Neuronal stem cell (in vitro differentiated cells): ENCODE results near the gene SCEL.

ENCODE experiments used
- DNase-seq: peaks from one replicate; pipeline ENCODE4 v3.0.0-alpha.2; 2013; ENCODE audit warnings: low spot score
- H2AFZ ChIP-seq: one replicate; pipeline ENCODE4 v1.6.1; 2013; ENCODE audit warnings: mild to moderate bottlenecking, low read length, inconsistent platforms
- H2AK5ac ChIP-seq: 2 replicates; pipeline ENCODE4 v1.6.1; 2013; ENCODE audit warnings: low read depth, mild to moderate bottlenecking, inconsistent platforms, low read length, moderate library complexity, mixed read lengths
- H2BK120ac ChIP-seq: 2 replicates; pipeline ENCODE4 v1.6.1; 2013; ENCODE audit warnings: low read depth, mild to moderate bottlenecking, inconsistent platforms, low read length, moderate library complexity, mixed read lengths
- H2BK12ac ChIP-seq: one replicate; pipeline ENCODE4 v1.6.1; 2013; ENCODE audit warnings: low read length, inconsistent platforms
- H2BK15ac ChIP-seq: 2 replicates; pipeline ENCODE4 v1.6.1; 2013; ENCODE audit warnings: mild to moderate bottlenecking, low read length, inconsistent platforms, mixed read lengths
- H2BK5ac ChIP-seq: one replicate; pipeline ENCODE4 v1.6.1; 2013; ENCODE audit warnings: inconsistent platforms, mild to moderate bottlenecking, low read length, moderate library complexity
- H3K14ac ChIP-seq: one replicate; pipeline ENCODE4 v1.6.1; 2013; ENCODE audit warnings: low read length, inconsistent platforms
- H3K18ac ChIP-seq: 2 replicates; pipeline ENCODE4 v1.6.1; 2013; ENCODE audit warnings: low read length, inconsistent platforms
- H3K23ac ChIP-seq: 2 replicates; pipeline ENCODE4 v1.6.1; 2013; ENCODE audit warnings: low read depth, mild to moderate bottlenecking, mixed read lengths, low read length, inconsistent platforms; ENCODE audit not compliant: poor library complexity
- H3K27ac ChIP-seq: replicated peaks from 3 replicates; pipeline ENCODE4 v1.5.1; 2013; ENCODE audit warnings: low read length, inconsistent platforms
- H3K27me3 ChIP-seq, 3 experiments: 2 replicates each; pipeline ENCODE4 v1.6.1; 2013; ENCODE audit warnings: low read length in 3 of 3, mild to moderate bottlenecking in 2 of 3, inconsistent platforms in 1 of 3, low read depth in 1 of 3, mixed read lengths in 1 of 3, moderate library complexity in 1 of 3; ENCODE audit not compliant: control insufficient read depth in 3 of 3, insufficient read depth in 3 of 3
- H3K36me3 ChIP-seq, 2 donors: replicated peaks in 1 of 2; 2 replicates each; pipeline ENCODE4 v1.6.1; 2013; ENCODE audit warnings: low read length in 2 of 2; ENCODE audit not compliant: control insufficient read depth in 2 of 2, insufficient read depth in 2 of 2
- H3K4ac ChIP-seq: 2 replicates; pipeline ENCODE4 v1.6.1; 2013; ENCODE audit warnings: inconsistent platforms, mild to moderate bottlenecking, low read length, moderate library complexity
- H3K4me1 ChIP-seq, 2 donors: 1 replicate in 1 of 2; 2 replicates in 1 of 2; pipeline ENCODE4 v1.6.1; 2013; ENCODE audit warnings: low read length in 2 of 2, low read depth in 1 of 2; ENCODE audit not compliant: control insufficient read depth in 2 of 2, insufficient read depth in 1 of 2
- H3K4me2 ChIP-seq: one replicate; pipeline ENCODE4 v1.6.1; 2013; ENCODE audit warnings: mild to moderate bottlenecking, low read length, inconsistent platforms; ENCODE audit not compliant: insufficient read depth, poor library complexity, severe bottlenecking
- H3K4me3 ChIP-seq, 2 donors: 2 replicates each; pipeline ENCODE4 v1.5.1; 2013; ENCODE audit warnings: low read length in 2 of 2, mild to moderate bottlenecking in 2 of 2, inconsistent platforms in 1 of 2, moderate library complexity in 1 of 2
- H3K79me1 ChIP-seq: one replicate; pipeline ENCODE4 v1.6.1; 2013; ENCODE audit warnings: low read depth, mild to moderate bottlenecking, inconsistent platforms, low read length, moderate library complexity
- H3K9ac ChIP-seq: one replicate; pipeline ENCODE4 v1.6.1; 2013; ENCODE audit warnings: mild to moderate bottlenecking, low read depth, low read length, inconsistent platforms; ENCODE audit not compliant: poor library complexity
- H3K9me3 ChIP-seq, 2 donors: replicated peaks in 1 of 2; 2 replicates each; pipeline versions ENCODE3 to v1.6.1; 2013; ENCODE audit warnings: low read length in 2 of 2, mild to moderate bottlenecking in 2 of 2, inconsistent platforms in 1 of 2, low read depth in 1 of 2, mixed read lengths in 1 of 2, moderate library complexity in 1 of 2; ENCODE audit not compliant: control insufficient read depth in 2 of 2, insufficient read depth in 1 of 2
- H4K8ac ChIP-seq: one replicate; pipeline ENCODE4 v1.6.1; 2013; ENCODE audit warnings: low read depth, mild to moderate bottlenecking, inconsistent platforms, low read length, moderate library complexity
- H4K91ac ChIP-seq: one replicate; pipeline ENCODE4 v1.6.1; 2013; ENCODE audit warnings: low read length, low read depth, mild to moderate bottlenecking, inconsistent platforms; ENCODE audit not compliant: poor library complexity
- WGBS, 2 donors: extraction: QIAGEN DNeasy Blood & Tissue Kit; methylation state at CpG; one replicate each; pipeline ENCODE4 v1.1.7; 2013; ENCODE audit warnings: missing lambda C conversion rate in 2 of 2, mixed read lengths in 1 of 2; ENCODE audit not compliant: insufficient read length in 2 of 2, insufficient replicate concordance in 1 of 2; ENCODE audit errors: extremely low coverage in 2 of 2; 5-methylcytosine and 5-hydroxymethylcytosine counted together

SCEL gene

GRCh38 chr13:77497350-77497749, 38.2 kb upstream of the SCEL start:
- H4K8ac ChIP-seq: no peak overlapping the region
- H4K91ac ChIP-seq: no peak overlapping the region
- H2BK5ac ChIP-seq: no peak overlapping the region
- no CpG with 5 or more reads among the region's 3 CpGs for WGBS, 2 donors
- no peak for DNase-seq
- no peak overlapping the region for H2AFZ ChIP-seq
- H2BK120ac ChIP-seq: no peak overlapping the region
- no peak overlapping the region for H2BK15ac ChIP-seq
- H3K27me3 ChIP-seq: no peaks in the 10 kb centered on the region
- H3K79me1 ChIP-seq: no peaks in the 10 kb centered on the region
- no peak overlapping the region for H2AK5ac ChIP-seq
- no peaks in the 10 kb centered on the region for H3K36me3 ChIP-seq
- no peak overlapping the region for H3K9ac ChIP-seq
- no peaks in the 10 kb centered on the region for H3K9me3 ChIP-seq
- no peak overlapping the region for H3K23ac ChIP-seq
- H3K14ac ChIP-seq: no peak overlapping the region
- H3K4me1 ChIP-seq: peaks cover 0 to 1% of the 10 kb centered on the region in 2 donors
- H2BK12ac ChIP-seq: no peak overlapping the region
- H3K4ac ChIP-seq: no peak overlapping the region
- no peak overlapping the region for H3K27ac ChIP-seq
- no peak overlapping the region for H3K18ac ChIP-seq
- no peak overlapping the region for H3K4me3 ChIP-seq
- H3K4me2 ChIP-seq: no peak overlapping the region

DNA sequence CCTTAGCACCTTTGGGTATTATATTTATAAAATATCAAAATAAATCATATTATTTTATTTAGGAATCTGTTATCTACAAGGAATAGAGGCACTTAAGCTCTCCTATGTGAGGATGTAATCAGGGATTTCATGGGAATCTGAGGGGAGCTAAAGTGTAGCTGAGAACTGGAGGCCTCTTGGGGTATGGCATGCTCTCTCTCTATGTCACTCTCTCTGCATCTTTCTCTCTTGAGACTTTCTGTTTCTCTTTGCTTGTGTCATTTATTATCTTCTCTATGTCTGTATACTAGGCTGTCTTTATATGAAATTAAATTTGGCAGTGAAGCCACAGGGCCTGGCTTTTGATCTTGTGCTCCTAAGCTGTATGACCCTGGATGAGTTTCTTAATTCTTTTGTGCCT, 37.7 kb upstream of the SCEL start:
- no peak overlapping the region for H2BK120ac ChIP-seq
- no peak overlapping the region for H4K91ac ChIP-seq
- H3K4me3 ChIP-seq: no peak overlapping the region
- H4K8ac ChIP-seq: no peak overlapping the region
- no peak overlapping the region for H2BK12ac ChIP-seq
- H2AK5ac ChIP-seq: no peak overlapping the region
- no peak for DNase-seq
- H3K27me3 ChIP-seq: no peaks in the 10 kb centered on the region
- H3K4me1 ChIP-seq: peaks cover 0 to 1% of the 10 kb centered on the region in 2 donors
- H3K4ac ChIP-seq: no peak overlapping the region
- H3K9ac ChIP-seq: no peak overlapping the region
- no peak overlapping the region for H3K27ac ChIP-seq
- no peak overlapping the region for H3K14ac ChIP-seq
- no peak overlapping the region for H3K23ac ChIP-seq
- no peak overlapping the region for H2AFZ ChIP-seq
- H2BK5ac ChIP-seq: no peak overlapping the region
- H2BK15ac ChIP-seq: no peak overlapping the region
- no peaks in the 10 kb centered on the region for H3K9me3 ChIP-seq
- no peak overlapping the region for H3K18ac ChIP-seq
- no peaks in the 10 kb centered on the region for H3K79me1 ChIP-seq
- no peak overlapping the region for H3K4me2 ChIP-seq
- H3K36me3 ChIP-seq: no peaks in the 10 kb centered on the region

- no peak overlapping the region for H2BK12ac ChIP-seq
- H3K4ac ChIP-seq: no peak overlapping the region
Observed at GRCh38 chr13:77502104-77502720, 33.3 kb upstream of the SCEL start.

DNA sequence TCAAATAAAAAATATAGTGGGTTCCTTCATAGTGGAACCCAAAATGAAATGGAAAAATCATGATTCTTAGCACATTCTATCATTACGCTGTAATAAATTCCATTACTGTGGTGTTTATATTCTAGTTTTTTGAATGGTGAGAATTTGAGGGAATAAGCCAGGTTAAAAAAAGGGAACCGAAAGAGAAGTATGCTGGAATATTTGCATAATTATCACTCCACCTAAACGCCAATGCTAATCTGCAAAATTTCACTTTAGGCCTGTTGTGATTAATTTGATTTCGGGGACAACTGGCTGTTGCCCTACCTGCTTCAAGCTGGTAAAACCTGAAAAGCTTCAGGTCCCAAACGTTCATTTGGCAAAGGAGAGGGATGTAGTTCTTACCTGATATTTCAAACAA, 32.1 kb upstream of the SCEL start:
- H2BK120ac ChIP-seq: no peak overlapping the region
- no peak overlapping the region for H3K23ac ChIP-seq
- no peak overlapping the region for H2BK5ac ChIP-seq
- H3K9me3 ChIP-seq: no peaks in the 10 kb centered on the region
- no peak overlapping the region for H2AK5ac ChIP-seq
- H3K18ac ChIP-seq: no peak overlapping the region
- no peak overlapping the region for H2BK15ac ChIP-seq
- H3K4ac ChIP-seq: no peak overlapping the region
- H3K4me3 ChIP-seq: no peak overlapping the region
- H2AFZ ChIP-seq: no peak overlapping the region
- no peaks in the 10 kb centered on the region for H3K4me1 ChIP-seq
- no peak overlapping the region for H3K14ac ChIP-seq
- H3K4me2 ChIP-seq: no peak overlapping the region
- H3K36me3 ChIP-seq: no peaks in the 10 kb centered on the region
- no peaks in the 10 kb centered on the region for H3K79me1 ChIP-seq
- H4K91ac ChIP-seq: no peak overlapping the region
- H3K27me3 ChIP-seq: no peaks in the 10 kb centered on the region
- WGBS, 2 donors: no CpG with 5 or more reads among the region's 5 CpGs
- no peak overlapping the region for H3K27ac ChIP-seq
- H3K9ac ChIP-seq: no peak overlapping the region
- H2BK12ac ChIP-seq: no peak overlapping the region
- no peak for DNase-seq
- no peak overlapping the region for H4K8ac ChIP-seq

More at GRCh38 chr13:77502104-77502720, 33.3 kb upstream of the SCEL start:
- H2BK15ac ChIP-seq: no peak overlapping the region
- no peaks in the 10 kb centered on the region for H3K9me3 ChIP-seq
- H3K23ac ChIP-seq: no peak overlapping the region
- no peaks in the 10 kb centered on the region for H3K27me3 ChIP-seq
- no peaks in the 10 kb centered on the region for H3K4me1 ChIP-seq
- H4K8ac ChIP-seq: no peak overlapping the region
- H3K27ac ChIP-seq: no peak overlapping the region
- no CpG with 5 or more reads among the region's 4 CpGs for WGBS, 2 donors
- H2AFZ ChIP-seq: no peak overlapping the region
- H2BK120ac ChIP-seq: no peak overlapping the region
- H3K9ac ChIP-seq: no peak overlapping the region
- DNase-seq: no peak
- H3K4me3 ChIP-seq: no peak overlapping the region
- H2AK5ac ChIP-seq: no peak overlapping the region
- no peak overlapping the region for H3K18ac ChIP-seq
- H3K36me3 ChIP-seq: no peaks in the 10 kb centered on the region
- no peaks in the 10 kb centered on the region for H3K79me1 ChIP-seq
- H3K4me2 ChIP-seq: no peak overlapping the region
- no peak overlapping the region for H3K14ac ChIP-seq
- H2BK5ac ChIP-seq: no peak overlapping the region
- H4K91ac ChIP-seq: no peak overlapping the region
